Adrenal gland (tissue), 12 donors: Measurements from ENCODE around the gene FOXN3. TPM values are rescaled to one million over a fixed set of nuclear protein-coding genes. Genes with fewer than 3 reads are reported as not detected.

Experiments
- DNase-seq, 7 donors: peaks; one replicate each; pipeline ENCODE4 v3.0.0-alpha.2; 2019 to 2020
- H3K27ac ChIP-seq, 5 donors: fragments of 200-600 bp; sonication (generic) in 4 of 5; 1 replicate in 3 of 5; 2 replicates in 2 of 5; pipeline versions ENCODE4 v1.5.1 to v1.8.0; 2016 to 2020; ENCODE audit warnings: mild to moderate bottlenecking in 1 of 5
- H3K27me3 ChIP-seq: fragments of 200-600 bp; 2 replicates; pipeline ENCODE4 v1.8.0; 2021
- H3K36me3 ChIP-seq, 2 donors: fragments of 200-600 bp; replicated peaks in 1 of 2; 1 replicate in 1 of 2; 2 replicates in 1 of 2; pipeline versions ENCODE4 v1.5.1 to v1.8.0; 2018 to 2022
- H3K4me1 ChIP-seq, 2 donors: fragments of 200-600 bp; replicated peaks in 1 of 2; 1 replicate in 1 of 2; 2 replicates in 1 of 2; pipeline versions ENCODE4 v1.5.1 to v1.8.0; 2018 to 2021
- H3K4me3 ChIP-seq, 4 donors: fragments of 200-600 bp; sonication (generic) in 3 of 4; one replicate each; pipeline ENCODE4 v1.5.1; 2016 to 2018
- H3K9me3 ChIP-seq, 3 donors: fragments of 200-600 bp; sonication (generic) in 1 of 3; replicated peaks in 1 of 3; 1 replicate in 2 of 3; 2 replicates in 1 of 3; pipeline versions ENCODE4 v1.5.1 to v1.8.0; 2016 to 2021
- CTCF ChIP-seq, 6 experiments: fragments of 450-650 bp in 4 of 6; fragments of 200-600 bp in 2 of 6; sonication (generic) in 1 of 6; IDR thresholded peaks; 1 replicate in 5 of 6; 2 replicates in 1 of 6; pipeline versions ENCODE4 v1.5.1 to v1.8.0; 2016 to 2021; ENCODE audit warnings: antibody characterized with exemption in 6 of 6, mild to moderate bottlenecking in 2 of 6, moderate library complexity in 1 of 6
- POLR2A ChIP-seq, 2 donors: fragments of 450-650 bp; IDR thresholded peaks; one replicate each; pipeline ENCODE4 v1.6.1; 2017; ENCODE audit warnings: antibody characterized with exemption in 2 of 2, mild to moderate bottlenecking in 2 of 2, moderate library complexity in 1 of 2
- WGBS, 4 donors: extraction: QIAGEN DNeasy Blood & Tissue Kit in 2 of 4; methylation state at CpG; one replicate each; pipeline versions ENCODE4 v1.1.5 to v1.1.7; 2013 to 2017; 5-methylcytosine and 5-hydroxymethylcytosine counted together
- intact Hi-C, 2 donors: fragments of 100-400 bp; cut with DNase I; formaldehyde crosslinking; loops; one replicate each; pipeline versions ENCODE4 v1.14.1 to v1.15.0; 2022 to 2023
- polyA plus RNA-seq, 3 donors: library from polyadenylated mRNA; stranded (reverse); fragments of 200-250 nt in 2 of 3; fragments of 350-450 nt in 1 of 3; fragmentation: Illumina TruSeq in 1 of 3; extraction: RNeasy Lipid Tissue Mini Kit (QIAGEN cat#74804) in 1 of 3; gene quantifications; one replicate each; pipeline ENCODE4 v1.2.3, GENCODE V29; 2013 to 2014
- total RNA-seq, 9 donors: library from RNA; depleted of rRNA in 4 of 9; stranded (reverse); fragments of >200 nt in 4 of 9; fragments of 120-200 nt in 1 of 9; fragmentation: NEBNext Ultra II Directional in 1 of 9; extraction: Animal tissue kit (Norgen Biotek cat#: 25700) in 1 of 9; gene quantifications; one replicate each; pipeline versions ENCODE4 v1.1.0 to v1.2.4, GENCODE V29; 2013 to 2023
- donor health status: healthy with polysubstance abuse.
- donor health status: Bipolar disorder and iron deficiency.
- donor health status: DM: yes; HTN: yes; CAD: no.
- donor health status: DM: no; HTN: no; CAD: no.
- donor health status: DM: no; HTN: no; CAD: no.
- donor health status: DM: yes; HTN: yes; CAD: no.

The FOXN3 gene
- total and polyA plus RNA-seq, 12 donors: 10.7 to 131 (median 96.8) TPM

- Histone ChIP-seq H3K27me3 (no peaks in the 10 kb centered on the region), H3K4me3 (no peak overlapping the region), H3K36me3 (no peaks in the 10 kb centered on the region), H3K27ac (no peak overlapping the region), H3K9me3 (no peaks in the 10 kb centered on the region), H3K4me1 (peaks cover 0 to 15% of the 10 kb centered on the region in 2 donors)
- TF ChIP-seq CTCF (IDR thresholded peaks at IDR 0.05) (no peak), POLR2A (IDR thresholded peaks at IDR 0.05) (no peak)
- intact Hi-C loops: no loop called here
- peak in 3 of 7 donors; percentile 13 to 46 (median 17) for DNase-seq
- 78 to 90% (median 85%) methylated on average over 3 of the region's 3 CpGs for WGBS, 4 donors
These were observed 140.5 kb downstream of the FOXN3 start for GRCh38 chr14:89276424-89276975.

GRCh38 chr14:89270439-89271227 lies 146.4 kb downstream of the FOXN3 start:
- intact Hi-C loops: loop anchor here in 1 of 2 donors (2.0 kb wide), 1 partner anchor 14 kb away; no protein-coding TSS in a partner anchor
- H3K27me3 ChIP-seq: no peaks in the 10 kb centered on the region
- no peaks in the 10 kb centered on the region for H3K9me3 ChIP-seq
- no peak overlapping the region for H3K4me3 ChIP-seq
- 69 to 84% (median 75%) methylated on average over 7 of the region's 7 CpGs for WGBS, 4 donors
- H3K27ac ChIP-seq: peak overlapping the region in 2 of 5 donors; percentile 85 to 86
- TF ChIP-seq CTCF (IDR thresholded peaks at IDR 0.05) (no peak), POLR2A (IDR thresholded peaks at IDR 0.05) (no peak)
- H3K4me1 ChIP-seq: peaks cover 23 to 55% of the 10 kb centered on the region in 2 donors
- no peaks in the 10 kb centered on the region for H3K36me3 ChIP-seq
- peak in 1 of 7 donors; percentile 8 for DNase-seq

- no peak for TF ChIP-seq CTCF (IDR thresholded peaks at IDR 0.05)
- no peak for TF ChIP-seq POLR2A (IDR thresholded peaks at IDR 0.05)
- intact Hi-C loops: no loop called here
- no peak overlapping the region for H3K4me3 ChIP-seq
- peaks cover 31 to 66% of the 10 kb centered on the region in 2 donors for H3K4me1 ChIP-seq
- no peaks in the 10 kb centered on the region for H3K27me3 ChIP-seq
- no peaks in the 10 kb centered on the region for H3K36me3 ChIP-seq
- no peaks in the 10 kb centered on the region for H3K9me3 ChIP-seq
- H3K27ac ChIP-seq: peak overlapping the region in 4 of 5 donors; percentile 51 to 86 (median 79)
- peak in 4 of 7 donors; percentile 25 to 61 (median 52) for DNase-seq
- 29 to 45% (median 30%) methylated on average over 6 of the region's 6 CpGs for WGBS, 4 donors
These were observed 147.6 kb downstream of the FOXN3 start for GRCh38 chr14:89269404-89269803.

GRCh38 chr14:89268514-89268913 lies 148.5 kb downstream of the FOXN3 start:
- TF ChIP-seq CTCF (IDR thresholded peaks at IDR 0.05) (no peak), POLR2A (IDR thresholded peaks at IDR 0.05) (no peak)
- Histone ChIP-seq H3K9me3 (no peaks in the 10 kb centered on the region), H3K4me1 (peaks cover 31 to 64% of the 10 kb centered on the region in 2 donors), H3K4me3 (no peak overlapping the region), H3K27me3 (no peaks in the 10 kb centered on the region), H3K27ac (peak overlapping the region in 4 of 5 donors; percentile 50 to 86 (median 79)), H3K36me3 (no peaks in the 10 kb centered on the region)
- 71 to 86% (median 84%) methylated on average over 5 of the region's 5 CpGs for WGBS, 4 donors
- intact Hi-C loops: no loop called here
- peak in 1 of 7 donors; percentile 23 for DNase-seq
